Effector memory CD8-positive, alpha-beta T cell (primary cell): ENCODE results near the gene GLT8D2.

ENCODE experiments used
- ATAC-seq: fragments of 150-1000 bp; cut with Tn5 transposase; replicated peaks from 2 replicates; pipeline ENCODE4 v1.10.0; 2021; ENCODE audit warnings: mild to moderate bottlenecking, moderate library complexity
- DNase-seq, 3 experiments: peaks; one replicate each; pipeline ENCODE4 v3.0.0; 2021
- H3K27ac Mint-ChIP-seq, 2 donors: one replicate each; pipeline ENCODE4 v1.8.0; 2022; ENCODE audit warnings: mild to moderate bottlenecking in 2 of 2, mixed read lengths in 2 of 2, moderate library complexity in 2 of 2
- H3K27me3 Mint-ChIP-seq, 2 donors: one replicate each; pipeline ENCODE4 v1.8.0; 2022; ENCODE audit warnings: mixed read lengths in 2 of 2
- H3K36me3 Mint-ChIP-seq: one replicate; pipeline ENCODE4 v1.8.0; 2022; ENCODE audit warnings: mild to moderate bottlenecking, moderate library complexity, mixed read lengths; ENCODE audit not compliant: insufficient read depth
- H3K4me1 Mint-ChIP-seq, 2 donors: one replicate each; pipeline ENCODE4 v1.8.0; 2022; ENCODE audit warnings: low read depth in 2 of 2, mixed read lengths in 2 of 2
- H3K4me3 Mint-ChIP-seq, 2 donors: one replicate each; pipeline ENCODE4 v1.8.0; 2022; ENCODE audit warnings: mild to moderate bottlenecking in 2 of 2, mixed read lengths in 2 of 2, moderate library complexity in 2 of 2
- H3K9me3 Mint-ChIP-seq, 2 donors: one replicate each; pipeline ENCODE4 v1.8.0; 2022; ENCODE audit warnings: mixed read lengths in 2 of 2
- total RNA-seq, 9 experiments: gene quantifications; one replicate each; lab custom pipeline; 2026; lab: John Stamatoyannopoulos, UW

GLT8D2 gene
- total RNA-seq: 0 to 0.96 (median 0.07) reads per million in 9 experiments

- H3K4me3 Mint-ChIP-seq: peak within 1 kb of the TSS in 1 of 2 donors; percentile 53
Measured at GRCh38 chr12:104049903-104050356, at the start of gene GLT8D2. Gene GLT8D2, minus strand, starts transcription at chr12:104050187. Its CDS starts 30,539 bp downstream, at chr12:104019648.

GRCh38 chr12:104097954-104098353 lies 48.0 kb upstream of the GLT8D2 start:
- Mint-ChIP-seq H3K4me1 (peaks cover 0 to 5% of the 10 kb centered on the region in 2 donors), H3K27me3 (no peaks in the 10 kb centered on the region), H3K27ac (peak overlapping the region in 1 of 2 donors; percentile 83), H3K9me3 (no peaks in the 10 kb centered on the region), H3K36me3 (peaks cover 67% of the 10 kb centered on the region), H3K4me3 (no peak overlapping the region)
- DNase-seq: no peak
- ATAC-seq: no peak

More at GRCh38 chr12:104049903-104050356, at the start of gene GLT8D2:
- DNase-seq (no peak), ATAC-seq (no peak)
- no peaks in the 10 kb centered on the region for H3K36me3 Mint-ChIP-seq
- no peaks in the 10 kb centered on the region for H3K9me3 Mint-ChIP-seq
- peaks cover 4 to 7% of the 10 kb centered on the region in 2 donors for H3K4me1 Mint-ChIP-seq
- H3K27me3 Mint-ChIP-seq: peaks cover 19 to 48% of the 10 kb centered on the region in 2 donors
- no peak within 1 kb of the TSS for H3K27ac Mint-ChIP-seq

- H3K9me3 Mint-ChIP-seq: no peaks in the 10 kb centered on the region
Measured at GRCh38 chr12:104095289-104095688, 45.3 kb upstream of the GLT8D2 start.

GRCh38 chr12:104094284-104094683 lies 44.3 kb upstream of the GLT8D2 start:
- DNase-seq: no peak

More at GRCh38 chr12:104095289-104095688, 45.3 kb upstream of the GLT8D2 start:
- Mint-ChIP-seq H3K4me3 (no peak overlapping the region), H3K27ac (no peak overlapping the region), H3K4me1 (peaks cover 0 to 5% of the 10 kb centered on the region in 2 donors), H3K36me3 (peaks cover 52% of the 10 kb centered on the region), H3K27me3 (no peaks in the 10 kb centered on the region)
- ATAC-seq (no peak), DNase-seq (no peak)

GRCh38 chr12:104091136-104091535 lies 41.1 kb upstream of the GLT8D2 start:
- no peak for ATAC-seq
- Mint-ChIP-seq H3K4me3 (no peak overlapping the region), H3K4me1 (peaks cover 0 to 5% of the 10 kb centered on the region in 2 donors), H3K9me3 (no peaks in the 10 kb centered on the region), H3K36me3 (peaks cover 49% of the 10 kb centered on the region), H3K27me3 (no peaks in the 10 kb centered on the region), H3K27ac (no peak overlapping the region)
- no peak for DNase-seq

More at GRCh38 chr12:104094284-104094683, 44.3 kb upstream of the GLT8D2 start:
- no peaks in the 10 kb centered on the region for H3K9me3 Mint-ChIP-seq
- H3K4me1 Mint-ChIP-seq: peaks cover 0 to 5% of the 10 kb centered on the region in 2 donors
- no peaks in the 10 kb centered on the region for H3K27me3 Mint-ChIP-seq
- ATAC-seq: no peak
- H3K4me3 Mint-ChIP-seq: no peak overlapping the region
- H3K36me3 Mint-ChIP-seq: peaks cover 56% of the 10 kb centered on the region
- no peak overlapping the region for H3K27ac Mint-ChIP-seq

- Mint-ChIP-seq H3K4me1 (peaks cover 0 to 5% of the 10 kb centered on the region in 2 donors), H3K9me3 (no peaks in the 10 kb centered on the region), H3K27ac (peak overlapping the region in 1 of 2 donors; percentile 79), H3K27me3 (no peaks in the 10 kb centered on the region), H3K36me3 (peaks cover 53% of the 10 kb centered on the region), H3K4me3 (no peak overlapping the region)
- ATAC-seq (no peak), DNase-seq (no peak)
Measured at GRCh38 chr12:104090685-104091084, 40.7 kb upstream of the GLT8D2 start.

GRCh38 chr12:104083769-104084475 lies 33.9 kb upstream of the GLT8D2 start:
- H3K36me3 Mint-ChIP-seq: peaks cover 46% of the 10 kb centered on the region
- DNase-seq (no peak), ATAC-seq (no peak)
- peaks cover 8% of the 10 kb centered on the region in 2 donors for H3K4me1 Mint-ChIP-seq
- peak overlapping the region; percentile 0 to 29 for H3K27ac Mint-ChIP-seq
- H3K4me3 Mint-ChIP-seq: no peak overlapping the region
- H3K27me3 Mint-ChIP-seq: no peaks in the 10 kb centered on the region
- H3K9me3 Mint-ChIP-seq: no peaks in the 10 kb centered on the region

GRCh38 chr12:104080764-104081163 lies 30.8 kb upstream of the GLT8D2 start:
- Mint-ChIP-seq H3K4me3 (no peak overlapping the region), H3K27ac (no peak overlapping the region), H3K36me3 (peaks cover 38% of the 10 kb centered on the region), H3K4me1 (peaks cover 15 to 18% of the 10 kb centered on the region in 2 donors), H3K27me3 (no peaks in the 10 kb centered on the region), H3K9me3 (no peaks in the 10 kb centered on the region)
- no peak for ATAC-seq
- DNase-seq: no peak

- Mint-ChIP-seq H3K36me3 (peaks cover 44% of the 10 kb centered on the region), H3K4me3 (no peak overlapping the region), H3K9me3 (no peaks in the 10 kb centered on the region), H3K27me3 (no peaks in the 10 kb centered on the region), H3K4me1 (peaks cover 14 to 18% of the 10 kb centered on the region in 2 donors), H3K27ac (no peak overlapping the region)
- ATAC-seq (no peak), DNase-seq (no peak)
Measured at GRCh38 chr12:104079024-104079423, 29.0 kb upstream of the GLT8D2 start.

- no peak overlapping the region for H3K27ac Mint-ChIP-seq
- no peak for ATAC-seq
- no peaks in the 10 kb centered on the region for H3K27me3 Mint-ChIP-seq
- peaks cover 63% of the 10 kb centered on the region for H3K36me3 Mint-ChIP-seq
- peaks cover 14 to 17% of the 10 kb centered on the region in 2 donors for H3K4me1 Mint-ChIP-seq
- no peaks in the 10 kb centered on the region for H3K9me3 Mint-ChIP-seq
- no peak overlapping the region for H3K4me3 Mint-ChIP-seq
- no peak for DNase-seq
Measured at GRCh38 chr12:104073699-104074098, 23.7 kb upstream of the GLT8D2 start.

GRCh38 chr12:104072099-104072498 lies 22.1 kb upstream of the GLT8D2 start:
- peaks cover 15 to 18% of the 10 kb centered on the region in 2 donors for H3K4me1 Mint-ChIP-seq
- no peaks in the 10 kb centered on the region for H3K9me3 Mint-ChIP-seq
- no peak overlapping the region for H3K27ac Mint-ChIP-seq
- DNase-seq: no peak
- H3K36me3 Mint-ChIP-seq: peaks cover 58% of the 10 kb centered on the region
- no peak overlapping the region for H3K4me3 Mint-ChIP-seq
- ATAC-seq: no peak
- no peaks in the 10 kb centered on the region for H3K27me3 Mint-ChIP-seq

- H3K4me3 Mint-ChIP-seq: peak overlapping the region; percentile 95 to 96
- DNase-seq (no peak), ATAC-seq (no peak)
- no peaks in the 10 kb centered on the region for H3K9me3 Mint-ChIP-seq
- peaks cover 8 to 9% of the 10 kb centered on the region in 2 donors for H3K27me3 Mint-ChIP-seq
- peaks cover 18% of the 10 kb centered on the region for H3K36me3 Mint-ChIP-seq
- H3K27ac Mint-ChIP-seq: peak overlapping the region; percentile 90 to 93
- peaks cover 15 to 17% of the 10 kb centered on the region in 2 donors for H3K4me1 Mint-ChIP-seq
Measured at GRCh38 chr12:104064842-104065427, 14.9 kb upstream of the GLT8D2 start.

- Mint-ChIP-seq H3K27ac (peak within 1 kb of the TSS; percentile 90 to 93), H3K4me1 (peaks cover 11 to 17% of the 10 kb centered on the region in 2 donors), H3K9me3 (no peaks in the 10 kb centered on the region), H3K27me3 (peaks cover 9 to 15% of the 10 kb centered on the region in 2 donors), H3K36me3 (peaks cover 14% of the 10 kb centered on the region), H3K4me3 (peak within 1 kb of the TSS; percentile 95 to 96)
- ATAC-seq (peak; percentile 94), DNase-seq (peak; percentile 81 to 86 (median 82))
Measured at GRCh38 chr12:104064031-104064841, 14.2 kb upstream of the GLT8D2 start, which contains the start of gene HCFC2. Gene HCFC2, plus strand, starts transcription at chr12:104064531. Its CDS starts 30 bp downstream, at chr12:104064561.
